Measurements from ENCODE around the gene DCLK1.
"Not testable (repeated sequence)": the region's sequence is repeated elsewhere in the genome, so short reads cannot be mapped to it uniquely, and the experiment has no call there.

Gene DCLK1

GRCh38 chr13:36131931-36132297, 732 bp upstream of the DCLK1 start:
- peak in 4 of 51 donors; percentile 5 to 59 (median 21) for DNase-seq

- peak in 7 of 51 donors; percentile 7 to 55 (median 15) for DNase-seq
Observed at GRCh38 chr13:36130552-36131221, 495 bp downstream of the DCLK1 start.

GRCh38 chr13:36130193-36130551, 1.0 kb downstream of the DCLK1 start:
- DNase-seq: no peak

GRCh38 chr13:36129539-36129938, 1.6 kb downstream of the DCLK1 start:
- DNase-seq: no peak

- no peak for DNase-seq
Observed at GRCh38 chr13:36126491-36126890, 4.7 kb downstream of the DCLK1 start.

GRCh38 chr13:36125841-36126240, 5.3 kb downstream of the DCLK1 start:
- DNase-seq: no peak

GRCh38 chr13:36124236-36124822, 6.9 kb downstream of the DCLK1 start:
- peak in 7 of 51 donors; percentile 2 to 33 (median 15) for DNase-seq

- DNase-seq: no peak
Observed at GRCh38 chr13:36115306-36115705, 15.9 kb downstream of the DCLK1 start.

- DNase-seq: no peak
Observed at GRCh38 chr13:36114233-36114632, 16.9 kb downstream of the DCLK1 start.

- no peak for DNase-seq
Observed at GRCh38 chr13:36108954-36109353, 22.2 kb downstream of the DCLK1 start.

- no peak for DNase-seq
Observed at GRCh38 chr13:36108342-36108741, 22.8 kb downstream of the DCLK1 start.

GRCh38 chr13:36107521-36107920, 23.7 kb downstream of the DCLK1 start:
- DNase-seq: no peak

- no peak for DNase-seq
Observed at GRCh38 chr13:36105726-36106125, 25.5 kb downstream of the DCLK1 start.

GRCh38 chr13:36102721-36103120, 28.5 kb downstream of the DCLK1 start:
- DNase-seq: no peak

GRCh38 chr13:36101907-36102306, 29.3 kb downstream of the DCLK1 start:
- not testable (repeated sequence) for DNase-seq

- no peak for DNase-seq
Observed at GRCh38 chr13:36101157-36101556, 30.0 kb downstream of the DCLK1 start.

- DNase-seq: no peak
Observed at GRCh38 chr13:36098080-36098479, 33.1 kb downstream of the DCLK1 start.

GRCh38 chr13:36096461-36097416, 34.4 kb downstream of the DCLK1 start:
- no peak for DNase-seq

- DNase-seq: no peak
Observed at GRCh38 chr13:36094478-36094877, 36.7 kb downstream of the DCLK1 start.

- DNase-seq: no peak
Observed at GRCh38 chr13:36090592-36090991, 40.6 kb downstream of the DCLK1 start.

GRCh38 chr13:36089130-36089647, 42.0 kb downstream of the DCLK1 start:
- no peak for DNase-seq

GRCh38 chr13:36088463-36088862, 42.7 kb downstream of the DCLK1 start:
- DNase-seq: peak in 2 of 51 donors; percentile 7 to 48

Measured in hypothalamus (tissue), 51 donors.